ENCODE measurements around the gene PRELID3B. TPM values are rescaled to one million over a fixed set of nuclear protein-coding genes. Genes with fewer than 3 reads are reported as not detected.

PRELID3B gene
- total and polyA plus RNA-seq, 7 donors = 23.2 to 61.2 (median 34.7) TPM

GRCh38 chr20:59048681-59049030, 6.1 kb upstream of the PRELID3B start:
- intact Hi-C loops (cut with DNase I) = no loop called here
- TF ChIP-seq CTCF (IDR thresholded peaks at IDR 0.05) = no peak
- Histone ChIP-seq H3K9me3 (no peaks in the 10 kb centered on the region), H3K27ac (no peak overlapping the region), H3K36me3 (ENCODE audit: insufficient read depth in 1 of 2, low read depth in 1 of 2) (no peaks in the 10 kb centered on the region), H3K27me3 (ENCODE audit: insufficient read depth in 3 of 3, low read length in 2 of 3) (no peaks in the 10 kb centered on the region), H3K4me1 (no peaks in the 10 kb centered on the region), H3K4me3 (no peak overlapping the region)
- no peak for ATAC-seq
- 59 to 82% (median 59%) methylated on average over 2 of the region's 2 CpGs for WGBS, 3 donors
- DNase-seq = no peak

- Histone ChIP-seq H3K36me3 (ENCODE audit: insufficient read depth in 1 of 2, low read depth in 1 of 2) (no peaks in the 10 kb centered on the region), H3K4me3 (no peak overlapping the region), H3K27ac (no peak overlapping the region), H3K27me3 (ENCODE audit: insufficient read depth in 3 of 3, low read length in 2 of 3) (no peaks in the 10 kb centered on the region), H3K4me1 (no peaks in the 10 kb centered on the region), H3K9me3 (no peaks in the 10 kb centered on the region)
- ATAC-seq (no peak), DNase-seq (no peak)
- intact Hi-C loops (cut with DNase I) = no loop called here
- WGBS, 3 donors = 90 to 93% (median 92%) methylated on average over 5 of the region's 5 CpGs
- TF ChIP-seq CTCF (IDR thresholded peaks at IDR 0.05) = no peak
Observed at GRCh38 chr20:59047938-59048680, 5.5 kb upstream of the PRELID3B start.

- WGBS, 3 donors = 90 to 95% (median 91%) methylated on average over 3 of the region's 3 CpGs
- ATAC-seq (no peak), DNase-seq (no peak)
- H3K9me3 ChIP-seq = no peaks in the 10 kb centered on the region
- intact Hi-C loops (cut with DNase I) = no loop called here
- no peaks in the 10 kb centered on the region for H3K4me1 ChIP-seq
- no peak for TF ChIP-seq CTCF (IDR thresholded peaks at IDR 0.05)
- H3K36me3 ChIP-seq (ENCODE audit: insufficient read depth in 1 of 2, low read depth in 1 of 2) = no peaks in the 10 kb centered on the region
- H3K27me3 ChIP-seq (ENCODE audit: insufficient read depth in 3 of 3, low read length in 2 of 3) = no peaks in the 10 kb centered on the region
- H3K4me3 ChIP-seq = no peak overlapping the region
- no peak overlapping the region for H3K27ac ChIP-seq
Observed at GRCh38 chr20:59046862-59047261, 4.3 kb upstream of the PRELID3B start.

GRCh38 chr20:59044796-59045195, 2.2 kb upstream of the PRELID3B start:
- Histone ChIP-seq H3K4me3 (no peak overlapping the region), H3K36me3 (ENCODE audit: insufficient read depth in 1 of 2, low read depth in 1 of 2) (peaks cover 0 to 4% of the 10 kb centered on the region in 2 donors), H3K27me3 (ENCODE audit: insufficient read depth in 3 of 3, low read length in 2 of 3) (no peaks in the 10 kb centered on the region), H3K27ac (no peak overlapping the region), H3K4me1 (peaks cover 15% of the 10 kb centered on the region), H3K9me3 (no peaks in the 10 kb centered on the region)
- intact Hi-C loops (cut with DNase I) = loop anchor here in 1 of 2 donors (5.0 kb wide), 1 partner anchor 152 kb away; no protein-coding TSS in a partner anchor
- no peak for TF ChIP-seq CTCF (IDR thresholded peaks at IDR 0.05)
- WGBS, 3 donors = 71 to 87% (median 79%) methylated on average over 3 of the region's 3 CpGs
- no peak for DNase-seq
- ATAC-seq = no peak

GRCh38 chr20:59044295-59044694, 1.7 kb upstream of the PRELID3B start:
- WGBS, 3 donors = 60 to 85% (median 77%) methylated on average over 3 of the region's 3 CpGs
- intact Hi-C loops (cut with DNase I) = loop anchor here in 1 of 2 donors (5.0 kb wide), 1 partner anchor 152 kb away; no protein-coding TSS in a partner anchor
- Histone ChIP-seq H3K9me3 (no peaks in the 10 kb centered on the region), H3K36me3 (ENCODE audit: insufficient read depth in 1 of 2, low read depth in 1 of 2) (peaks cover 0 to 4% of the 10 kb centered on the region in 2 donors), H3K27me3 (ENCODE audit: insufficient read depth in 3 of 3, low read length in 2 of 3) (no peaks in the 10 kb centered on the region), H3K4me1 (peaks cover 20% of the 10 kb centered on the region), H3K4me3 (no peak overlapping the region), H3K27ac (no peak overlapping the region)
- no peak for TF ChIP-seq CTCF (IDR thresholded peaks at IDR 0.05)
- ATAC-seq (no peak), DNase-seq (no peak)
